ENCODE data around the gene CD46.
"Not testable (repeated sequence)": the region's sequence is repeated elsewhere in the genome, so short reads cannot be mapped to it uniquely, and the experiment has no call there.

Gene CD46

DNA sequence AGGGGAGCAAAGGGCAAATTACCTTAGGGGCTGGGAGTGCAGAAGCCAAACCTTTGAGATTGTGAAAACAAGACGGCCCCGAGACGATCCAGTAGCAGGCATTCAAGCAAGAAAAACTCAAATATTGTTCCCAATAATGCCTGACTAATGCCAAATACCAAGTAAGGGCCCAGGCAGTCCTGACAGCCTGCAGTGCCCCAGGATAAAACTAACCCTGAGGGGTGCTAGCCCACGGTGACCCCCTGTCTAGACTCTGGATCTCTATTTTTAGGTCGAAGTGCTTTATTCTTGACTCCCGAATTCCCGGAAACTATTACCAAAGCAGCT lies 428 bp upstream of the CD46 start:
- not testable (repeated sequence) for DNase-seq (ENCODE audit: low read depth)

DNA sequence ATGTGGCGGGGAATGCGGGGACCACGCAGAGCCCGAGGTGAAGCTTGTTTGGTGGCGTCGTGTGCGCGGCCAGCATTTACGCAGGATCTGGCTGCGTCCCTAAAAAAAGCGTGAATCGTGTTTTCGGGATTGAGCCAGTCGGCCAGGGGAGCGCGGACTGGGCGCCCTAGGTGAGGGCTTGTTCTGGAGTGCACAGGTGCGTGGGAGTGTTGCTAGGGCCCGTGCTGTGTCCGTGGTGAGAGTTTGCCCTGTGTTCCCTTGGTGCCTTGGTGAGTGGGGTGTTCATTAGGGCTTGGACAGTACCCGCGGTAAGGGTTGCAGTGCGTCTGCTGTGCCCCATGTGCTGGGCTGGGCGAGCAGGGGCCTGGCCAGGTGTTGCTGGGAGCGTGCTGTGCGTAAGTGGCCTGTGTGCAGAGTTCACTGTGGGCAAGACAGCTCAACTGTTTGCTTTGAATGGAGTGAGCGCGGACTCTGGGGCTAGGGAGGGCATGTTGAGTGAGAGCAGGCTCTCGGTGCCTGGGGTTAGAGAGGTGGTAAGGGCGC lies 673 bp downstream of the CD46 start:
- peak; percentile 13 for DNase-seq (ENCODE audit: low read depth)

DNA sequence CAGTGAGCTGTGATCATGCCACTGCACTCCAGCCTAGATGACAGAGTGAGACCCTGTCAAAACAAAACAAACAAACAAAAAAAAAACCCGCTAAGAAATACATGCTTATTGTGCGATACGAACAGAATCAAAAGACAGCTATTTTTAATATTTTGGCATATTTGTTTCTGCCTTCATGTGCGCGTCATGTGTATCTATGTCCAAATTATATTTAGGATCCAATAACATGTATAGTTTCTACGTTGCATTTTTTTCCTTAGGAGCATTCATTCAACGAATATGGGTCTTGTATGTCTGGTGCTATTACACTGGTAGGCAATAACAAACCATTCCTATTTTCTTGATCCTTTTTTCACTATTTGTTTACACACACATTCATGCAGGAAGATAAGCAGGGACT lies 1.8 kb downstream of the CD46 start:
- no peak for DNase-seq (ENCODE audit: low read depth)

GRCh38 chr1:207754011-207754410 lies 2.2 kb downstream of the CD46 start:
- no peak for DNase-seq (ENCODE audit: low read depth)

DNA sequence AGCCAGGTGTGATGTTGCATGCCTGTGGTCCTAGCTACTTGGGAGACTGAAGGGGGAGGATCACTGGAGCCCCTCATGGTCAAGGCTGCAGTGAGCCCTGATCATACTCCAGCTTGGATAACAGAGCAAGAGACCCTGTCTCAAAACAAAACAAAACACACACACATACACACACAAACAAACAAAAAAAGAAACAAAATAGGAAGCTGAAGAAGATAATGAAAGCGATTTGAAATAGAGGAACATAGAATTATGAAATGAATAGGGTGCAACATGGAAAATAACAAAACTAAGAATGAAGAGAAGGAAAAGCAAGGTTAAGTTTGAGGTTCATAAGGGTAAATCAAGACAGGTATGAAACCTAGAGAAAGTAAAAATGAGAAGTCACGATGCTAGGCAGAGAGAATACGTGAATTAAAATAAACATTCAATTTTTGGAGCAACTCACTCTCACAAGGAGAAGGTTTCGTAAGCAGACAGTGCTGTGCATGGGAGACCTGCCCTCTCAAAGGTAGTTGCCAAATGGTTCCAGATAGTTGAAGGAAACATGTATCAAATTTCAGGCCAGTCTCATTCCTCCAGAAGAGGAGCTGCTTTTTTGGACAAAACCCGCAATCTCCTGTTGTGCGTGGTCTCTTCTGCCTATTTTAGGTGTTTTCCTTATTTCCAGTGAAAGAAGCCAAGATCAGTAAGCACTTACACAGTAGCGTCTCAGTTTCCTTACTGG lies 3.3 kb downstream of the CD46 start:
- no peak for DNase-seq (ENCODE audit: low read depth)

DNA sequence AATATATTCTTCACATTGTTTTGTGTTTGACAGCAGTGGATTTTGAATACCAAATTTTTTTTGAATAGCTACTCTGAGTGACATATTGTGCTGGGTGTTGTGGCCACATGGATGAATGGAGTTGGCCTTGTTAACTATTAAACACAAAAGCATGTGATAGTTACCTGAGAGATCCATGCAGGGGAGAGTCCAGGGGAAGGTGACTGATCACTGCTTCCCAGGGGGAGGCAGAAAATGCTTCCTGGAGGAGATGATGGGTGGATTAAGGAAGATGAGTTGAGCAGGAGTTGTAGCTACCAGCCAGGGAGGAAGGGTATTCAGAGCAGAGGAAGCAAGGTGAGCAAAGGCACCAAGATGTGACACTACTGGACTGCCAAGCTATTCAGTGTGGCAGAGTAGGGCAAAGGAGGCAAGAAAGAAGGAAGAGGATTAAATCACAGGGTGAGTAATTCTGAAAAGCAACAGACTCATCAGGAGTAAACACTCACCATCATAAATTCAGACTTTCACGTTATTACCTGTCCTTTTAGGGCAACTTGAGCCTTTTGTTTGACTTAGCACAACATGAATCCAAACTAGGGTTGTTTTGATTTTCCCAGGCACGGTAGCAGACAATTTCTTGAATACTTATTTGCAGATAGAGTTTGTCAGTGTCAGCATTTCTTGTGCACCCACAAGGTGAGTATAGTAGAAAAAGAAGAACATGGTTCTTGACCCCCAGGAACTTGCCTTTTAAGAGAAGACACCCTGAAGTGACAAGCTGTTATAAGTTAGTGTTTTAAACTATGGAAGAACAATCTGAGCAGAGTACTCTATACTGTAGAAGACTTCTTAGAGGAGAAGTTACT lies 4.2 kb downstream of the CD46 start:
- no peak for DNase-seq (ENCODE audit: low read depth)

DNA sequence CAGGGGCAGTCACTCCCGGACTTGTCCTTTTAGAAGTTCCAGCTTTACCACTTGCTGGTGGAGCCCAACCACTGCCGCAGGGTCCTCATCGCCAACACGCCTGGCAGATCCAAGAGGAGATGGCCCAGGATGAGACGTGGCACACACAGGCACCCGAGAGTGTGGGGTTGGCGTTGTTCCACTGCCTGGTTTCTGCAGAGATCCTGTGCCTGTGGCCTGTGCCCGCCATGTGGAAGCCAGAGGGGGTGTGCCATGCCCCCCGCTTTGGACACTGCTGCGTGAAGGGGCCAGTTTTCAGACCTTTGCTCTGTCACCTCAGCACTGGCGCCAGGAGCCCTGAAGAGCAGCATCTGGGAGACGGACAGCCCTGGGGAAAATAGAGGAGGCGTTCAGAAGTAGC lies 10.8 kb downstream of the CD46 start:
- DNase-seq (ENCODE audit: low read depth), result no peak

DNA sequence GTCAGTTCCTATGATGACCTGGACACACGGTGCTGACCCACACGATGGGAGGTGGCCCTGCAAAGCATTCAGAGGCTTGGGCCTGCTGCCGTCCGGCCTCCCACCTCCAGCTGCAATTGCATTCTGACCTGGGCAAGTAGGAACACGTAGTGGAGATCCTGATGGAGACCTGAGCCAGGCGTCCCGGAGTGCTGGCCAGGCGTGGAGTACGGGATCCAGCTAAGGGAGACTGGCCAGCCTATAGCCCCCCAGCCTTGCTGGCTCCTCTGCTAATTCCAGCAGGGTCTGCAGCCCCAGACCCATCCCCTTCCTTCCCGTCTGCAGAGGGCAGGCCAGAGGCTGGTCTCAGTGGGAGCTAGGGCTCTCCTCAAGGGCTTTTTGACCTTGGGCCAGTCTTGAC lies 11.2 kb downstream of the CD46 start:
- DNase-seq (ENCODE audit: low read depth), result no peak

DNA sequence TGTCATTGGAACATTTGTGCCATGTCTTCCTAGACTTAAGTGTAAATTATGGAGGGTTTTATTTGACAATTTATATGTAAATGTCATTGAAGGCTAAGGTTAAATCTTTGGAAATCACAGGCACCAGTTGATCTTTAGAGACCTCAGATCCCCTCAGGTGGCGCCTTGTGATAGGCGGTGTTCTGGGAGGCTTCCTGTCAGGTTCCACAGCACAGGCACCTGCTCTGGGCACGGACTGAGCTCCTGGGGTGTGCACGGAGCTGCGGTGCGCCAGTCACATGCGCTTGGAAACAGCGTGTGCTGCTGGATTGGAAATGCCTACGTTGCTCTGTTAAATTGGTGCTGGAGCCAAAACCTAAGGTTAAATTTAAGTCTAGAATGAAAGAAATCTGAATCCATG lies 12.1 kb downstream of the CD46 start:
- DNase-seq (ENCODE audit: low read depth), result no peak

GRCh38 chr1:207766569-207766968 lies 14.7 kb downstream of the CD46 start:
- no peak for DNase-seq (ENCODE audit: low read depth)

GRCh38 chr1:207770514-207770913 lies 18.7 kb downstream of the CD46 start:
- not testable (repeated sequence) for DNase-seq (ENCODE audit: low read depth)

GRCh38 chr1:207776045-207776444 lies 24.2 kb downstream of the CD46 start:
- DNase-seq (ENCODE audit: low read depth), result not testable (repeated sequence)

GRCh38 chr1:207777412-207777811 lies 25.6 kb downstream of the CD46 start:
- not testable (repeated sequence) for DNase-seq (ENCODE audit: low read depth)

GRCh38 chr1:207779008-207779407 lies 27.2 kb downstream of the CD46 start:
- DNase-seq (ENCODE audit: low read depth), result no peak

DNA sequence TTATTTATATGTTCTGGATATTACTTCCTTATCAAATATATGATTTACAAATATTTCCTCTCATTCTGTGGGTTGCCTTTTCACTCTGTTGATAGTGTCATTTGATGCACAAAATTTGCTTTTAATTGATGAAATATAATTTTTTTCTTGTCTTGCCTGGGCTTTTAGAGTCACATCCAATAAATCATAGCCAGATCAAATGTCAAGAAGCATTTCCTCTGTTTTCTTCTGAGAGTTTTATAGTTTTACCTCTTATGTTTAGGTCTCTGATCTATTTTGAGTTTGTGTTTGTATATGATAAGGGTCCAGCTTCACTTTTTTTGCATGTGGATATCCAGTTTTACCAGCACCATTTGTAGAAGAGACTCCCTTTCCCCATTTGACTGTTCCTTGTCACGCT lies 29.5 kb downstream of the CD46 start:
- DNase-seq (ENCODE audit: low read depth), result no peak

GRCh38 chr1:207787776-207788175 lies 35.9 kb downstream of the CD46 start:
- no peak for DNase-seq (ENCODE audit: low read depth)

DNA sequence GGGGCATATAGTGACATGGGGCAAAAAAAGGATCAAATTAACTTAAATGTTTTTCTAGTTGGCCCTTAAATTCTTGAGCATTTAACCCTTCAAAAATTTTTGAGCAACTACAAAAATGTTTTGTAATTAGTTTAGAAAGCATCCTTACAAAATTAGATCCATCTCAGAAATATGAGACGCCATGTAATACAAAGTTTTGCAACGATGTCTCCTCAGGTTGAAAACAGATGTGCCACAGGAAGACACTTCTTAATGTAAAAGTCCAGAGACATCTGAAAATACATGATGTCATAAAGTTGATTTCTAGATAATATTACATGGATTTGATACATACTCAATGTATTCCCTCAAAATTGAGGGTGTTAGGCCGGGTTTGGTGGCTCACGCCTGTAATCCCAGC lies 37.5 kb downstream of the CD46 start:
- no peak for DNase-seq (ENCODE audit: low read depth)

DNA sequence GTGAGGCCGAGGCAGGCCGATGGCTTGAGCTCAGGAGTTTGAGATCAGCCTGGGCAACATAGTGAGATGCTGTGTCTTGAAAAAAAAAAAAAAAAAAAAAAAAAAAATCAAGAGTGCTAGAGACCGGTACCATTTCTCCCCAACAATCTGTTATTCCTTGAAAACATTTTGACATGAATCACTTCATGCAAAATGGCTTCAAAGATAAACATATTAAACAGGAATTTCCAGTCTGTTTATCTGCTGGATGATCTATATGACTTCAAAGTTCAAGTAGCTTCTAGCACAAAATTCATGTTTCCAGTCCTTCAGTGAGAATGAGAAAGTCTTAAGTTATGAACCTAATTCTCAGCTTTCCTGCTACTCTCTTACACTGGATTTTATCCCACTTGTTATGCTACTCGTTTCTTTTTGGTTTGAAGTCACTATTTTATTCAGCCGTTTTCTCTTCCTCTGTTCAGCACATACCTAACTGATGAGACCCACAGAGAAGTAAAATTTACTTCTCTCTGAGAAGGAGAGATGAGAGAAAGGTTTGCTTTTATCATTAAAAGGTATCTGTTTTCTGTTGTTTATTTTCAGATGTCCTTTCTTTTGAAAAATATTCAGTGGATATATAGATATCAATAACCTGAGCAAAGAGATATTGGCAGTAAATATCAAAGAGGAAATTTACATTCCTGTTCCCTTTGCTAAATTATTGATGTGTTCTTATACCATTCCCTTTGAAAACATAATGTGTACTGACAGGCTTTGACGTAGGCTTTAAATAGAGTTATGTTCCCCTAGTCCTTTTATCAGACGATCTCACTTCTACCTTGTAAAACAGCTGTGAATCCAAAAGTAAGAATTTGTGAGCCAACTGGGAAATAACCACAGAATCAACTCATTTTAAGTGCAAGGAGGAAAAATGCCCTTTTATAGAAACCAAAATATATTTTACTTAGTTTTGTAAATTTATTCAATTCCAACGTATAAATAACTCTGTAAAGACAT lies 38.2 kb downstream of the CD46 start:
- no peak for DNase-seq (ENCODE audit: low read depth)

- no peak for DNase-seq (ENCODE audit: low read depth)
These were observed 39.4 kb downstream of the CD46 start for GRCh38 chr1:207791290-207791689.

- no peak for DNase-seq (ENCODE audit: low read depth)
These were observed 41.5 kb downstream of the CD46 start for GRCh38 chr1:207793327-207793726.

DNA sequence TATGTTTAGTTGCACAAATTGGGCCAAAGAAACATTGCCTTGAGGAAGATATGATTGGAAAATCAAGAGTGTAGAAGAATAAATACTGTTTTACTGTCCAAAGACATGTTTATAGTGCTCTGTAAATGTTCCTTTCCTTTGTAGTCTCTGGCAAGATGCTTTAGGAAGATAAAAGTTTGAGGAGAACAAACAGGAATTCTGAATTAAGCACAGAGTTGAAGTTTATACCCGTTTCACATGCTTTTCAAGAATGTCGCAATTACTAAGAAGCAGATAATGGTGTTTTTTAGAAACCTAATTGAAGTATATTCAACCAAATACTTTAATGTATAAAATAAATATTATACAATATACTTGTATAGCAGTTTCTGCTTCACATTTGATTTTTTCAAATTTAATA lies 43.0 kb downstream of the CD46 start:
- no peak for DNase-seq (ENCODE audit: low read depth)
